GM12892 (cell line): ENCODE results near the gene NOS3.

Experiments used
- POLR2A ChIP-seq: IDR thresholded peaks from 2 replicates; pipeline ENCODE4 v1.6.1; 2011; ENCODE audit warnings: low read depth, low read length, control low read depth
- POLR2AphosphoS5 ChIP-seq: IDR thresholded peaks from 2 replicates; pipeline ENCODE4 v1.6.1; 2011; ENCODE audit warnings: low read depth, low read length, control low read depth
- TAF1 ChIP-seq: IDR thresholded peaks from 2 replicates; pipeline ENCODE4 v1.6.1; 2011; ENCODE audit warnings: low read depth, mild to moderate bottlenecking, control low read depth, low read length, borderline replicate concordance

GRCh38 chr7:150951521-150951920 lies 39.3 kb upstream of the NOS3 start:
- TF ChIP-seq POLR2A, result no peak
- TF ChIP-seq POLR2AphosphoS5, result no peak
- no peak for TF ChIP-seq TAF1
